Measurements from ENCODE around the gene CSF1R.

Gene CSF1R

GRCh38 chr5:150124596-150124995, 38.2 kb upstream of the CSF1R start (continued):
- TF ChIP-seq ZNF792 (tag by site-specific recombination; IDR thresholded peaks at IDR 0.05) (no peak), ZNF830 (tag by site-specific recombination; IDR thresholded peaks at IDR 0.05; ENCODE audit: low read depth) (no peak), ZNF16 (tag by site-specific recombination; IDR thresholded peaks at IDR 0.05; ENCODE audit: low read depth) (no peak), IKZF3 (tag by site-specific recombination; IDR thresholded peaks at IDR 0.05) (no peak), ZNF354C (tag by site-specific recombination; IDR thresholded peaks at IDR 0.05; ENCODE audit: borderline replicate concordance, low read depth) (no peak), SP2 (tag by site-specific recombination; IDR thresholded peaks at IDR 0.05) (no peak), GLIS2 (tag by site-specific recombination; IDR thresholded peaks at IDR 0.05) (no peak), ZNF114 (tag by site-specific recombination; IDR thresholded peaks at IDR 0.05) (no peak), ZNF302 (tag by site-specific recombination; IDR thresholded peaks at IDR 0.05; ENCODE audit: low read depth) (no peak), INSM2 (tag by site-specific recombination; IDR thresholded peaks at IDR 0.05) (no peak), PRDM10 (tag by site-specific recombination; IDR thresholded peaks at IDR 0.05) (no peak), ZNF391 (tag by site-specific recombination; IDR thresholded peaks at IDR 0.05; ENCODE audit: borderline replicate concordance, low read depth) (no peak), ZNF155 (tag by site-specific recombination; IDR thresholded peaks at IDR 0.05) (no peak), ZNF610 (tag by site-specific recombination; IDR thresholded peaks at IDR 0.05; ENCODE audit: borderline replicate concordance) (no peak), TSHZ1 (tag by site-specific recombination; IDR thresholded peaks at IDR 0.05; ENCODE audit: borderline replicate concordance) (no peak), ZNF362 (tag by site-specific recombination; IDR thresholded peaks at IDR 0.05) (no peak)

- no peak overlapping the region for H3K27ac ChIP-seq (ENCODE audit: extremely low read depth, low read depth, low read length)
- CTCF ChIA-PET, result interaction anchor here (0.6 to 0.7 kb wide), 2 partner anchors 17 to 287 kb away, joined by 3 read pairs; no protein-coding TSS in a partner anchor
- POLR2A ChIA-PET, result interaction anchor here (1.1 kb wide), 1 partner anchor 24 kb away, joined by 3 read pairs; no protein-coding TSS in a partner anchor
- no peak overlapping the region for H3K4me3 ChIP-seq (ENCODE audit: low read depth, low read length)
- H3K4me1 ChIP-seq (ENCODE audit: control insufficient read depth, insufficient read depth, low read length), result no peaks in the 10 kb centered on the region
- TF ChIP-seq ZNF2 (tag by site-specific recombination; IDR thresholded peaks at IDR 0.05) (no peak), BCL11B (tag by site-specific recombination; IDR thresholded peaks at IDR 0.05; ENCODE audit: low read depth) (no peak), ZNF518A (tag by site-specific recombination; conservative IDR thresholded peaks at IDR 0.05; ENCODE audit: low read depth) (no peak)
- no peaks in the 10 kb centered on the region for H3K36me3 ChIP-seq (ENCODE audit: control insufficient read depth in 2 of 2, insufficient read depth in 1 of 2, low read length in 2 of 2)
- no peaks in the 10 kb centered on the region for H3K9me3 ChIP-seq (ENCODE audit: control insufficient read depth, insufficient read depth, low read depth, low read length)
These were observed 37.8 kb upstream of the CSF1R start for GRCh38 chr5:150124111-150124557.

All from HEK293 (cell line).